ENCODE measurements around the gene STK40. TPM values are rescaled to one million over a fixed set of nuclear protein-coding genes. Genes with fewer than 3 reads are reported as not detected.
A peak's percentile ranks its signal among the peaks of the same experiment; 100 is the strongest.

STK40 gene
- total and polyA plus RNA-seq, 2 experiments from 2014 or later: 8.1 to 20.2 TPM

GRCh38 chr1:36386265-36387140 is 779 bp upstream of the STK40 start (continued):
- no peak for TF ChIP-seq ZNF462 (CRISPR knock-in tag; IDR thresholded peaks at IDR 0.05)

GRCh38 chr1:36384542-36385409 is 948 bp downstream of the STK40 start:
- DNase-seq (ENCODE audit: low spot score): peak; percentile 67
- no peak for TF ChIP-seq JUNB (IDR thresholded peaks at IDR 0.05; ENCODE audit: unreplicated experiment)
- no peak for TF ChIP-seq ZNF114 (CRISPR knock-in tag; IDR thresholded peaks at IDR 0.05)
- no peak for TF ChIP-seq STAT1 (IDR thresholded peaks at IDR 0.05; ENCODE audit: unreplicated experiment)
- no peak for TF ChIP-seq ZNF331 (CRISPR knock-in tag; IDR thresholded peaks at IDR 0.05; ENCODE audit: low read depth)
- TF ChIP-seq CTCF (conservative IDR thresholded peaks at IDR 0.05; ENCODE audit: low read depth in 2 of 2): no peak
- 0 out of 2 replicates have a peak overlapping the region, but pooled peaks have one; percentile 38 for H2AFZ ChIP-seq

More at GRCh38 chr1:36384542-36385409, 948 bp downstream of the STK40 start:
- Mint-ChIP-seq H3K9me3 (no peaks in the 10 kb centered on the region), H3K4me1 (peaks cover 50% of the 10 kb centered on the region), H3K27ac (peak overlapping the region; percentile 96), H3K27me3 (ENCODE audit: insufficient read depth, low read depth, poor library complexity) (peaks cover 20% of the 10 kb centered on the region), H3K36me3 (ENCODE audit: low read depth) (peaks cover 8% of the 10 kb centered on the region), H3K4me3 (peak overlapping the region; percentile 95)
- peak; percentile 4 for ATAC-seq
- Histone ChIP-seq H4K20me1 (replicated peaks; ENCODE audit: insufficient read depth) (peaks cover 37% of the 10 kb centered on the region), H3K4me1 (ENCODE audit: insufficient read depth) (peaks cover 16% of the 10 kb centered on the region), H3K79me2 (replicated peaks; ENCODE audit: insufficient read depth) (peaks cover 55% of the 10 kb centered on the region), H3K4me2 (peak overlapping the region; percentile 97), H3K9me2 (ENCODE audit: insufficient read depth) (no peaks in the 10 kb centered on the region), H3K27me3 (ENCODE audit: insufficient read depth) (no peaks in the 10 kb centered on the region), H3K27ac (ENCODE audit: low read depth) (peak overlapping the region; percentile 50), H3K4me3 (peak overlapping the region; percentile 98), H3K36me3 (ENCODE audit: insufficient read depth) (no peaks in the 10 kb centered on the region), H3F3A (replicated peaks; ENCODE audit: low read depth) (peaks cover 21% of the 10 kb centered on the region)
